H1 (cell line): ENCODE results near the gene NUP50. TPM values are rescaled to one million over a fixed set of nuclear protein-coding genes. Genes with fewer than 3 reads are reported as not detected.

Source experiments
- EGR1 ChIP-seq: IDR thresholded peaks from 2 replicates; pipeline ENCODE4 v1.6.1; 2011; ENCODE audit warnings: low read depth, low read length, borderline replicate concordance
- PHF8 ChIP-seq: fragments of 200-600 bp; sonication (generic); conservative IDR thresholded peaks from 2 replicates; pipeline ENCODE4 v1.7.1; 2012; ENCODE audit warnings: low read depth, mild to moderate bottlenecking, inconsistent platforms, low read length, moderate library complexity
- SIN3A ChIP-seq, 2 experiments: IDR thresholded peaks in 1 of 2; conservative IDR thresholded peaks in 1 of 2; 2 replicates each; pipeline ENCODE4 v1.6.1; 2011 to 2012; ENCODE audit warnings: low read length in 2 of 2, improper control_type of control experiment in 1 of 2, low read depth in 1 of 2, mild to moderate bottlenecking in 1 of 2
- polyA plus RNA-seq, 7 experiments: library from polyadenylated mRNA; depleted of rRNA in 3 of 7; stranded (reverse) in 5 of 7; unstranded in 2 of 7; fragments of >200 nt in 5 of 7; fragments of 200-250 nt in 2 of 7; gene quantifications; 1 replicate in 5 of 7; 2 replicates in 1 of 7; 4 replicates in 1 of 7; pipeline versions ENCODE4 v1.2.1 to v1.2.3, GENCODE V29; 2011 to 2013; ENCODE audit warnings: missing spikeins in 2 of 7, mixed read lengths in 2 of 7
- total RNA-seq: library from RNA; stranded (reverse); fragmentation: NEBNext Ultra II Directional; extraction: Animal tissue kit (Norgen Biotek cat#: 25700); gene quantifications from 2 replicates; pipeline ENCODE4 v1.2.1, GENCODE V29; 2021

Gene NUP50
- total and polyA plus RNA-seq, 2 of the 8 experiments (the other 6 are each of a cell fraction or from before 2014, with no cell fraction given): 20.0 to 112 TPM

- no peak for TF ChIP-seq SIN3A (conservative IDR thresholded peaks at IDR 0.05 in 1 of 2, IDR thresholded peaks at IDR 0.05 in 1 of 2; ENCODE audit: low read depth in 1 of 2, low read length in 2 of 2)
- no peak for TF ChIP-seq PHF8
- TF ChIP-seq EGR1: no peak
These were observed 21.3 kb upstream of the NUP50 start (continued) for GRCh38 chr22:45142376-45142775.
